ENCODE measurements around the gene MAN1A1.
"Not testable (repeated sequence)": the region's sequence is repeated elsewhere in the genome, so short reads cannot be mapped to it uniquely, and the experiment has no call there.

MAN1A1 gene

GRCh38 chr6:119303164-119303887 is 46.2 kb downstream of the MAN1A1 start:
- ATAC-seq, result no peak
- DNase-seq, result no peak

GRCh38 chr6:119301429-119301828 is 48.1 kb downstream of the MAN1A1 start:
- ATAC-seq, result no peak
- DNase-seq, result no peak

DNA sequence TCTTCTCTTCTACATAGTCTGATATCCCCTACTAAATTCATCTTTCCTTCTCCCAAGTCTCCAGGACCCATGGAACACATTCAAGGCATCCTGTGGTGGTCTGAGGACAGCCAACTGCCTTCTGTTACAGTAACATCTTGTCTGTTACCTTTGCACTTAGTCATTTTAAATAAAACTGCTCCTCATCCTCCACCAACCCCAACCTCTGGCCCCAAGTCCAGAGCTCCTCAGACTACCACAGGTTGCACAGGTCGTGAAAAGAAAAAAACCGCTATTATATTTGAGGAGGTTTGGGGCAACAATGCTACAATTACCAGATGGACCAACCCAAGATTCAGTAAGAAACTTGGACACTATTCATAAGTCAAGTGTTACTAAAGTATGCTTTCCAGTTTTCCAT is 49.9 kb downstream of the MAN1A1 start:
- ATAC-seq (no peak), DNase-seq (no peak)

DNA sequence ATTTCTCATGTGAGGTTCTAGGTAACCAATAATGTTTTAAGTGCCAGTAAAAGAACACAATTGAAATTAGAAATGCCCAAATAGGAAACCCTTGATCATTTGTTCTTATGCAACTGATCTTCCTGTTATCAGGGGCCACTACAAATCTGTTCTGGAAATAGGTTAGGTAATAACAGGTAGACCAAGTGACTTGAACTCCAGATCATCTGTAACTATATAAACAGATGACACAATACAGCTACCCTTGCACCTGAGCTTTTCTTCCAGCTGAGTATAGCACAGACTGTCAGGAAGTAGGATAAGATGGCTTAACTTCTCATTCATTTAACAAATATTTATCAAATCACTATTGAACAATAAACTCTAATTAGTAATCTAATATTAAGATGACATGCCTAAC is 52.5 kb downstream of the MAN1A1 start:
- ATAC-seq (no peak), DNase-seq (no peak)

GRCh38 chr6:119296036-119297035 is 53.2 kb downstream of the MAN1A1 start:
- DNase-seq, result no peak
- ATAC-seq, result no peak

GRCh38 chr6:119294984-119295383 is 54.6 kb downstream of the MAN1A1 start:
- DNase-seq (no peak), ATAC-seq (peak; percentile 57)

- DNase-seq, ATAC-seq: not testable (repeated sequence)
Measured at GRCh38 chr6:119291060-119291459, 58.5 kb downstream of the MAN1A1 start.

- DNase-seq (no peak), ATAC-seq (no peak)
Measured at GRCh38 chr6:119290306-119290705, 59.3 kb downstream of the MAN1A1 start.

DNA sequence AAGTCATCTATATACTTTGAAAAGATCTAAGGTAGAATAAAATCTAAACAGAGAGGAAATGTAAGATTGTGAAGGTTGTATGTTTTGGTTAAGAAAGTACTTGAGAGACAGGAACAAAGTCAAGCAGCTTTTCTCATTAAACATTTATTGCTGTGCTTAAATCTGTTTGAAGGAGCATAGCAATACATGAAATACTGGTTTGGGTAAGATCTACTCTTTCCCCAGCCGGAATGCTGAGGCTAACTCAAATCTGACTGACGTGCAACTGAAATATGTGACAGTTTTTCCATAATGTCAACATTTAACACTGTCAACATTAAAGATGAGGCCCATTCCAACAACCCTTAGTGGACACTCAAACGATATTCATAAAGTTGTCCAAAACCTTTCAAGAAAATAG is 59.9 kb downstream of the MAN1A1 start:
- DNase-seq (no peak), ATAC-seq (no peak)

- no peak for DNase-seq
- no peak for ATAC-seq
Measured at GRCh38 chr6:119285908-119286625, 63.5 kb downstream of the MAN1A1 start.

GRCh38 chr6:119284861-119285521 is 64.6 kb downstream of the MAN1A1 start:
- DNase-seq (peak; percentile 10), ATAC-seq (no peak)

DNA sequence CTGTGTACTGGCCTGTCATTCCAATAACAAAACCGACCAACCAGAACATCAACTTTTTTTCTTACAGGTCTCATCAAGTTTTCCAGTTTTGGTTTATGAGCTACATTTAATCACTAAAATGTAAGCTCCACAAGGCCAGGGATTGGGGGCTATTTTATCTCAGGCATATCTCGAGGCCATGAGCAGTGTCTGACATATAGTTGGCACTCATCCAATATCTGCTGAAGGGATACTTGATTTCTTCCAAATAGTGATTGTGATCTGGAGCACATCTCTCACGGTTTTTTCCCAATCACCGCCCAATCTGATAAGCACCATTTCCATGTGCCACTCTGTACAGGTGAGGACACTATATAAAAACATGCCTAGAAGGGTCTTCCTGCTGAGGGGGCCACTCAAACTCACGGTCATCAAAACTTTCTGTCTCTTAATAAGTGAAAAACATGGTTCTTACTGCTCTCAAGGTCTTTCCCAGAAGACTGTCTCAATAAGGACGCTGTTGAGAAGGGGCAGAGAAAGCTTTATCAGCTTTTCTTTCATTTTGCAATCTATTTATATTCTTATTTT is 65.5 kb downstream of the MAN1A1 start:
- no peak for ATAC-seq
- no peak for DNase-seq

DNA sequence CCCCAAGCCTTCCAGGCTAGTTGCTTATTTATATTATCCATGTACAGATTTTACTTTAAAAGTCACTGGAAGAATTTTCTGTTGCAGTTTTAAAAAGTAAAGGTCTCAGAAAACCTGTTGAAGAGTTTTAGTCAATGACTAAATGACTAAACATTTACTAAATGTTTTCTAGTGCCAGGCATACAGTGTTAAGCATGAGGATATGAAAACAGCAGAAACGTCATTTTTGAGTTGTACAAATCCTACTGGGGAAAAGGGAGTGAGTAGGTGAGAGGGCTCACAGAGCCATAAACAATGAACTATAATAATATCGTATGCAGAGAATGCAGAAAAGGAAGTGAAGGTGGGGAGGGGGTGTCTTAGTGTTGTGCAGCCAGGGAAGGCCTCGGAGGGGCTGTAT is 66.3 kb downstream of the MAN1A1 start:
- no peak for ATAC-seq
- DNase-seq, result no peak

- DNase-seq (no peak), ATAC-seq (no peak)
Measured at GRCh38 chr6:119280668-119281067, 68.9 kb downstream of the MAN1A1 start.

DNA sequence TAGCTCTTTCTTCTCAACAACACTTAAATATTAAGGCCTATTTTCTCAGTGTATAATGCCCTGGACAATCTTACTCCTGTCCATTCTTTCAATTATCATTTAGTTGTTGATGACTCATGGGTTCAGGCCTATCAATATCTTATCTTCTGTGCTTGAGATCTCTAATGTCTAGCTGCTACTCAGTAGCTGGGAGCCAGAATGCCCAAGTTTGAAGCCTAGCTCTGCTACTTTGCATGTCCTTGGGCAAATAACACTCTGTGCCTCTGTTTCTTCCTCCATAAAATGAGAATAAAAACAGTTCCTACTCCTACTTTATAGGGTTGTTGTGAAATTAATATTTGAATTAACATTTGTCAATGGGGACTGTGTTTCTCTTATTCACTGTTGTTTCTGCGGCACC is 69.5 kb downstream of the MAN1A1 start:
- ATAC-seq (no peak), DNase-seq (no peak)

GRCh38 chr6:119278625-119279024 is 70.9 kb downstream of the MAN1A1 start:
- ATAC-seq, result no peak
- DNase-seq, result no peak

DNA sequence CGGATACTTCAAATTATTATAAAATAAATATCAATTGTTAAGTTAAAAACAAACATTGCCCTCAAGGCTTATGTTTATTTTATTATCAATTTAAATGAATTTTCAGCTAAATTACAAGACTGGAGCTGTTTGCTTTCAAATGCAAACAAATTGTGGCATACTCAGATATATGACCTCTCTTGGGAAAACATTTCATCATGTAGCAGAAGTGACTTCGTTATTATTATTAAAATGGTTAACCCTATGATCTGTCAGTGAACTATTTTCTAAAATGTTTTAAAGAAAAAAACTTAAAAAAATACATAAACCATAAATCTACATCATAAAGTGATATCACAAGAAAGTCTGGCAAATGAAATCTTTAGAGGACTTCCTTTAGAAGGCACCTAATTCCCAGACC is 72.5 kb downstream of the MAN1A1 start:
- no peak for ATAC-seq

DNA sequence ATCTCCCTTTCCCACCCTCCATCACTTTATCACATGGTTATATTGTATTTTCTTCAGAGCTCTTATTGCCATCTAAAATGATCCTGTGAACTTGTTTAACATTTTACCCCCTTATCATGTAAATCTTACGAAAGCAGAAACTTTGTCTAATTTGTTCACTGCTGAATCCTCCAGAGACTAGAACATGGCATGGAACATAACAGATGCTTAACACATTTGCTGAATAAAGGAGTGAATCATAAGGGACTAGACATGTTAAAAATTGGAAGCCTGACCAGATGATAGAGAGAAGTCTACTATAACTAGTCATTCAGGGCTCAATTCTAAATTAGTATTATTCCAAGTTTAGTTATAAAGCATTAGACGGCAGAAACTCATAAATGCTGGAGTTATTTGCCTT is 73.3 kb downstream of the MAN1A1 start:
- ATAC-seq, result no peak
- DNase-seq, result no peak

More for the DNA sequence above, 72.5 kb downstream of the MAN1A1 start:
- no peak for DNase-seq

DNA sequence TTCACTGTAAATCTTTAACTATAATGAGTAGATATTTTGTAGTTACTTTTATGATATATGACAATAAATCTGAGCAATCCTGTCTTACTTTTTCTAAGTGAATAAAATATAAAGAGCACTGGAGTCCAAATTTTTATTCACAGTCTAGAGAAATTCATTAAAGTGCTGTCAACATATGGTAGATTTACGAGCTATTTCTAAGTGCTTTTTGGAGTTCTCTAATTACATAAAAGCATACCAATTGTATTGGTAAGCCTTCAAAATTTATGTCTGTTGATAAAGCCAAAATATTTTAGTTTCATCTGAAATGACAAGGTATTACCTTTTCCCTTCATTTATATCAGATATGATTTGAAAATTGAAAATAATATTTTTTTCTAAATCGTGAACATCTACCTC is 75.4 kb downstream of the MAN1A1 start:
- DNase-seq, result no peak
- ATAC-seq, result no peak

DNA sequence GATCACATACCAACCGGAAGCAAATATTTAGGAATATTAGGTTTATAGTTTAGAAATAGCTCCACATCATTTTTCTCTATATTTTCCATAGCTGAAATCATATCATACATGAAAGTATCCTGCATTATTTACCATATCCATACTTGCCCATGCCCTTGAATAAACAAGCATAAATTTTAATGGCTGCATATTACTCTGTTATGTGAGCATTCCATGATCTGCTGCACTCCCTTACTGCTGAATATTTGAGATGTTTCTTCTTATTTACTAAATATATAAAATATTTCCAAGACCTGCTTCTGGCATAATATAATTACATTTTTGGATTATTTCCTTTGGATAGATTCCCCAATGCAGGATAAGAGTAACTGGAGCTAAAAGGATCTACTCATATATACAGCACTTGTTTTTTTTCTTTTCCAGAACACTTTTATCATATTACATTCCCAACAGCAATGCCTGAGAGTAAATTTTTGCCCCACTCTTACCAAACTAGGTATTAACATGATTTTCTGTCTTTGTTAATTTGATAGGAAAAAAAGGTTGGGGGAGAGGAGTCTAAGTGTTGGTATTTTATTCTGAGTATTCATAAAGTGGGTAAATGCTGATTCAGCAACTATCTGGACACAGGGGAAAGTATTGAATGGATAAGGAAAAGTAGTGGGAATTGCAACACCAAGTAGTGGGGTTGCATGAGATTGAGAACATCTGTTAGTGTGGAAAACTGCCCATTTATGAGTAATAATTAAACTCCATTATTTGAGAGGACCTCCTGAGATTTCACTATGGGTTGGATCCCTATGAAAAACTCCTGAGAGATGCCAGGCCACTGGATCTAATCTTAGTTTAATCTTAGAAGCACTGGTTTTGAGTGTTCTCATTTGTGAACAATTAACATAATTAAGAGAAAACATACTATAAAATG is 76.0 kb downstream of the MAN1A1 start:
- DNase-seq (no peak), ATAC-seq (no peak)

- ATAC-seq, result no peak
- DNase-seq, result no peak
Measured at GRCh38 chr6:119270545-119270944, 79.0 kb downstream of the MAN1A1 start.

Data from stimulated activated naive CD8-positive, alpha-beta T cell treated with anti-CD3 and anti-CD28 coated beads, Interleukin-15, Interleukin-2, amounts not matched to agents 100 U/mL and 50 U/mL, for 24 hours (primary cell).